ENCODE data around the gene R3HDM4. TPM values are rescaled to one million over a fixed set of nuclear protein-coding genes. Genes with fewer than 3 reads are reported as not detected.

Gene R3HDM4
- total RNA-seq, 1 donor, result 134 TPM

- no peaks in the 10 kb centered on the region for H3K9me3 ChIP-seq (ENCODE audit: low read depth, low read length)
- H3K4me3 ChIP-seq (ENCODE audit: low read length), result peak overlapping the region; percentile 2
- no peaks in the 10 kb centered on the region for H3K27me3 ChIP-seq (ENCODE audit: insufficient read depth, low read length)
- peaks cover 42% of the 10 kb centered on the region for H3K4me1 ChIP-seq (ENCODE audit: insufficient read depth, low read length)
Measured at GRCh38 chr19:927780-928401, 14.9 kb upstream of the R3HDM4 start.

- peak overlapping the region; percentile 29 for H3K4me3 ChIP-seq (ENCODE audit: low read length)
- no peaks in the 10 kb centered on the region for H3K9me3 ChIP-seq (ENCODE audit: low read depth, low read length)
- H3K27me3 ChIP-seq (ENCODE audit: insufficient read depth, low read length), result no peaks in the 10 kb centered on the region
- peaks cover 36% of the 10 kb centered on the region for H3K4me1 ChIP-seq (ENCODE audit: insufficient read depth, low read length)
Measured at GRCh38 chr19:927351-927779, 14.3 kb upstream of the R3HDM4 start.

DNA sequence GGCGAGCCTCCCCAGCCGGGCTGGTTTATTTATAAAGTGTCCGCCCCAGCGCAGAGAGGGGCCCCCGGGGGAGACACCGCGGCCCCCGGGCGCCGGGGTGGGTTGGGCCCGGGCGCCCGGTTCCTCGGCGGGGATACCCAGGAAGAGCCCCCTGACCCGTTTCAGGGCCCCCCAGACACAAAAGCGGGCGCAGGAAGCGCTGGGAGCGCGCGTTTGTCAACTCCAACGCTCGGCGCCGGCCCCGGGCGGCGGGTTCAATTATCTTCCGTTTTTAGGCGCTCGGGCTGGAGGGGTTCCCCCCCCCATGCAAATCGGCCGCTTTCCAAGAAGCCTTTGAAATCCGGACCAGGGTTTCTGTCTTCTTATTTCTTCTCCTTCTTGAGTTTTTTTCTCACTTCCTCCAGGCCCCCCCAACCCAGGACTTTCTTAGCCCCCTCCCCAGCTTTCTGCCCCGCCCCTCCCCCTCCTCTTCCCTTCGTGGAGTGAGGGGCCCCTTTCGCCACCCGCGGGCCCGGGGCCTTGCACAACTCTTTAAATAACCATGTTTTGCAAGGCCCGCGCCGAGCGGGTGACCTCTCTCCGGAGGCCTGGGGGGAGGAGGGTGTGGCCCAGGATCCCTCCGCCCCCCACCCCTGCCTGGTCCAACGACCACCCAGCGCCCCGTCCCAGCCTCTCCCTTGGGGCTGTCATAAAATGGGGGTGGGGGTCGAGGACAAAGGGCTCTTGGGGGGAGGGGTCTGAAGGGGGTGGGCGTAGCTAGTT is 13.8 kb upstream of the R3HDM4 start:
- peak overlapping the region; percentile 88 for H3K4me3 ChIP-seq (ENCODE audit: low read length)

DNA sequence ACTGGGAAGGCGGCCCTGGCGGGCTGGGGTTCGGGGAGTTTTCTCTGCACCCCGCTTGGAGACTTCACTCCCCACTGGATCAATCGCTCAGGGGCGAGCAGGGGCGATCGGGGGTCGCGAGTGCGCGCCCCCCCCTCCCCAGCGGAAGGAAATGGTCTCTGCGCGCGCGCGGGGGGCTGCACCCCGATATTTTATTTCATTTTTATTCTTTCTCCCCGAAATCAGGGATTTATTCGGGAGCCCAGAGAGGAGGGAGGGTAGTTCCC is 13.2 kb upstream of the R3HDM4 start:
- Histone ChIP-seq H3K9me3 (ENCODE audit: low read depth, low read length) (no peaks in the 10 kb centered on the region), H3K27me3 (ENCODE audit: insufficient read depth, low read length) (no peaks in the 10 kb centered on the region), H3K4me1 (ENCODE audit: insufficient read depth, low read length) (peaks cover 30% of the 10 kb centered on the region), H3K4me3 (ENCODE audit: low read length) (peak overlapping the region; percentile 88)

More for the DNA sequence above, 13.8 kb upstream of the R3HDM4 start:
- H3K9me3 ChIP-seq (ENCODE audit: low read depth, low read length), result no peaks in the 10 kb centered on the region
- H3K4me1 ChIP-seq (ENCODE audit: insufficient read depth, low read length), result peaks cover 30% of the 10 kb centered on the region
- no peaks in the 10 kb centered on the region for H3K27me3 ChIP-seq (ENCODE audit: insufficient read depth, low read length)

GRCh38 chr19:925526-926322 is 12.7 kb upstream of the R3HDM4 start, which contains the start of gene ARID3A:
Gene ARID3A (plus strand): TSS chr19:926035. CDS start chr19:929529, 3,494 bp downstream.
- H3K4me3 ChIP-seq (ENCODE audit: low read length), result peak within 1 kb of the TSS; percentile 88
- no peaks in the 10 kb centered on the region for H3K9me3 ChIP-seq (ENCODE audit: low read depth, low read length)
- peaks cover 36% of the 10 kb centered on the region for H3K4me1 ChIP-seq (ENCODE audit: insufficient read depth, low read length)
- peaks cover 5% of the 10 kb centered on the region for H3K27me3 ChIP-seq (ENCODE audit: insufficient read depth, low read length)

DNA sequence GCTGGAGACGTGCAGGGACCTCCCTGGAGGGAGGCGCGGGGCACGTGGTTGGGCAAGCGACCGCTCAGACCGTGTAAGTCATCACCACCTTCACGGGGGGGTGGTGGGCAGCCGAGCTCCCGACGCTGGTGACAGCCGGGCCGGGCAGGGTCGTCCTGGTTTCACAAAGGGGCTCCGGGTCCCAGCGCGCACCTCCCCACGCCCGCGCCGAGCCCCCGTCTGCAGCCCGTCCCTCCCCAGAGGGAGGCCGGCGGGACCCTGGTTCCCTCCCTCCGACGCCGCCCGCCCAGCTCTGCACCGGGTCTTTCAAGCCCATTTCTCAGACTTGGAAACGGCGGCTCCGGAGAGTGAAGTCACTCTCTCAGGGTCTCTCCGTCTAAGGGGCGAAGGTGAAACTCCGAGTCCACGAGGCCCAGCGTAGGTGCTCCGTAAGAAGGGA is 12.1 kb upstream of the R3HDM4 start:
- Histone ChIP-seq H3K4me3 (ENCODE audit: low read length) (peak overlapping the region; percentile 88), H3K4me1 (ENCODE audit: insufficient read depth, low read length) (peaks cover 42% of the 10 kb centered on the region), H3K27me3 (ENCODE audit: insufficient read depth, low read length) (peaks cover 7% of the 10 kb centered on the region), H3K9me3 (ENCODE audit: low read depth, low read length) (no peaks in the 10 kb centered on the region)

DNA sequence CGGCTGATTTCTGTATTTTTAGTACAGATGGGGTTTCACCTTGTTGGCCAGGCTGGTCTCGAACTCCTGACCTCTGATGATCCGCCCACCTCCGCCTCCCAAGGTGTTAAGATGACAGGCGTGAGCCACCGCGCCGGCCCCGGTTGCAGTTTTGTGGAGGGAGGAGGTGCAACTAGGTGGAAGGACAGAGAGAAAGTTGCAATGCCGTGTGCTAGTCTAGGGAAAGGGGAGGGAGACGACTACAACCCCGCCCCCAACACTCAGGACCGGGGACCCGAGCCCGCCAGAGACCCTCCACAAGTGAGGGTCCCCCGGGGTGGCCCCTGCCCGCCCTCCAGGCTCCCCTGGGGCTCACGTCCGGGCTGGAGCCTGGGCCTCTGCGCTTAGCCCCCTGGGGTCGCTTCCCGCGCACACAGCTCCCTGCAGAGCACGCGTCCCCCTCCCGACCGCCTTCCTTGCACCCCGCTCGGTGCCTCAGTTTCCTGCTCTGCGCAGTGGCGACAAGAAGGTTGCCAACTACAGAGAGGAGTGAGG is 11.6 kb upstream of the R3HDM4 start:
- H3K4me3 ChIP-seq (ENCODE audit: low read length), result peak overlapping the region; percentile 88
- peaks cover 12% of the 10 kb centered on the region for H3K27me3 ChIP-seq (ENCODE audit: insufficient read depth, low read length)
- H3K4me1 ChIP-seq (ENCODE audit: insufficient read depth, low read length), result peaks cover 47% of the 10 kb centered on the region
- no peaks in the 10 kb centered on the region for H3K9me3 ChIP-seq (ENCODE audit: low read depth, low read length)

DNA sequence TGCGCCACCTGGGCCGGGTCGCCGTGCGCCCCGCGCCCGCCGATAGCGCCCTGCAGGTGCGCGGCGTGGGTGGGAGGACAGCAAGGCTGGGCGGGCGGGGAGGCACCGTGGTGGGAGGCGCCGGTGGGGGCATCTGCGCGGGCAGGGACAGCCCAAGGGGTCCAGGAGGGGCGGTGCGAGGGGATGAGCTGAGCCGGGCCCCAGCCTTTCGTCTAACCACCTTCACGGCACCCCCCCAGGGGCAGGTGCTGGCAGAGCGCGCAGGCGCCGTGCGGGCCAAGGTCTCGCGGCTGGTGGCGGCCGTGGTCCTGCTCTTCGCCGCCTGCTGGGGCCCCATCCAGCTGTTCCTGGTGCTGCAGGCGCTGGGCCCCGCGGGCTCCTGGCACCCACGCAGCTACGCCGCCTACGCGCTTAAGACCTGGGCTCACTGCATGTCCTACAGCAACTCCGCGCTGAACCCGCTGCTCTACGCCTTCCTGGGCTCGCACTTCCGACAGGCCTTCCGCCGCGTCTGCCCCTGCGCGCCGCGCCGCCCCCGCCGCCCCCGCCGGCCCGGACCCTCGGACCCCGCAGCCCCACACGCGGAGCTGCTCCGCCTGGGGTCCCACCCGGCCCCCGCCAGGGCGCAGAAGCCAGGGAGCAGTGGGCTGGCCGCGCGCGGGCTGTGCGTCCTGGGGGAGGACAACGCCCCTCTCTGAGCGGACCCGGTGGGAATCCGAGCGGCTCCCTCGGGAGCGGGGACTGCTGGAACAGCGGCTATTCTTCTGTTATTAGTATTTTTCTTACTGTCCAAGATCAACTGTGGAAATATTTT is 7.2 kb upstream of the R3HDM4 start:
- H3K4me3 ChIP-seq (ENCODE audit: low read length), result peak overlapping the region; percentile 25
- peaks cover 61% of the 10 kb centered on the region for H3K4me1 ChIP-seq (ENCODE audit: insufficient read depth, low read length)

GRCh38 chr19:919199-920050 is 6.4 kb upstream of the R3HDM4 start:
- Histone ChIP-seq H3K27me3 (ENCODE audit: insufficient read depth, low read length) (peaks cover 34% of the 10 kb centered on the region), H3K9me3 (ENCODE audit: low read depth, low read length) (no peaks in the 10 kb centered on the region), H3K4me1 (ENCODE audit: insufficient read depth, low read length) (peaks cover 59% of the 10 kb centered on the region), H3K4me3 (ENCODE audit: low read length) (peak overlapping the region; percentile 25)

More for the DNA sequence above, 7.2 kb upstream of the R3HDM4 start:
- Histone ChIP-seq H3K9me3 (ENCODE audit: low read depth, low read length) (no peaks in the 10 kb centered on the region), H3K27me3 (ENCODE audit: insufficient read depth, low read length) (peaks cover 34% of the 10 kb centered on the region)

DNA sequence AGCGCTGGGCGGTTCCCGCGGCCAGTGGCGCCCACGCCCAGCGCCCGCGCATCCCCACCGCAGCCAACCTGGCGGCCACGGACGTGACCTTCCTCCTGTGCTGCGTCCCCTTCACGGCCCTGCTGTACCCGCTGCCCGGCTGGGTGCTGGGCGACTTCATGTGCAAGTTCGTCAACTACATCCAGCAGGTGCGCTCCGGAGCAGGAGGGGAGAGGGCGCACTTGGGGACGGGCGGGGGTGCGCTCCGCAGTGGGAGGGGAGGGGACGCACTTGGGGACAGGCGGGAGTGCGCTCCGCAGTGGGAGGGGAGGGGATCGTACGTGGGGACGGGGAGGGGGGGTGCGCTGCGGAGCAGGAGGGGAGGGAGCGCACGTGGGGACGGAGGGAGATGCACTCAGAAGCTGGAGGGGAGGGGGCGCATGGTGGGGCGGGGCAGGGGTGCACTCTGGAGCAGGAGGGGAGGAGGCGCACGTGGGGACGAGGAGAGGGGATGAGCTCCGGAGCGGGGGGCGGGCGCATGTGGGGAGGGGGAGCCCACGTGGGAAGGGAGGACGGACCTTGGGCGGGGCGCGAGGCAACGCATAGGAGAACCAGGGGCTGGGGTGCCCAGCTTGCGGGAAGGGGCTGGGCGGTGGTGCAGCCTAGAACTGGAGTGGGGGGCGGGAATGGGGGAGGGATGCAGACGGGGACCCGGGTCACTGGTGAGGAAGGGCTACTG is 5.6 kb upstream of the R3HDM4 start:
- H3K27me3 ChIP-seq (ENCODE audit: insufficient read depth, low read length), result peaks cover 34% of the 10 kb centered on the region
- no peaks in the 10 kb centered on the region for H3K9me3 ChIP-seq (ENCODE audit: low read depth, low read length)
- peaks cover 59% of the 10 kb centered on the region for H3K4me1 ChIP-seq (ENCODE audit: insufficient read depth, low read length)
- H3K4me3 ChIP-seq (ENCODE audit: low read length), result no peak overlapping the region

GRCh38 chr19:918152-918437 is 5.1 kb upstream of the R3HDM4 start:
- peaks cover 60% of the 10 kb centered on the region for H3K4me1 ChIP-seq (ENCODE audit: insufficient read depth, low read length)
- H3K9me3 ChIP-seq (ENCODE audit: low read depth, low read length), result no peaks in the 10 kb centered on the region
- no peak overlapping the region for H3K4me3 ChIP-seq (ENCODE audit: low read length)
- H3K27me3 ChIP-seq (ENCODE audit: insufficient read depth, low read length), result peaks cover 34% of the 10 kb centered on the region

GRCh38 chr19:917323-918151 is 4.5 kb upstream of the R3HDM4 start, which contains the start of gene KISS1R:
Gene KISS1R (plus strand): TSS chr19:917333. CDS start chr19:917503, 170 bp downstream.
- Histone ChIP-seq H3K4me3 (ENCODE audit: low read length) (peak within 1 kb of the TSS; percentile 23), H3K27me3 (ENCODE audit: insufficient read depth, low read length) (peaks cover 34% of the 10 kb centered on the region), H3K9me3 (ENCODE audit: low read depth, low read length) (no peaks in the 10 kb centered on the region), H3K4me1 (ENCODE audit: insufficient read depth, low read length) (peaks cover 60% of the 10 kb centered on the region)
